ENCODE data around the gene TAF11. TPM values are rescaled to one million over a fixed set of nuclear protein-coding genes. Genes with fewer than 3 reads are reported as not detected.
"Not testable (repeated sequence)": the region's sequence is repeated elsewhere in the genome, so short reads cannot be mapped to it uniquely, and the experiment has no call there.

Gene TAF11
- total RNA-seq, 2 experiments from 2014 or later, result 38.5 to 39.3 TPM

- H3K27me3 Mint-ChIP-seq, result peaks cover 9% of the 10 kb centered on the region
- DNase-seq, result no peak
- no peaks in the 10 kb centered on the region for H3K9me3 Mint-ChIP-seq
- no peak overlapping the region for H3K27ac Mint-ChIP-seq
- peaks cover 36% of the 10 kb centered on the region for H3K4me1 Mint-ChIP-seq
- no peak overlapping the region for H3K4me3 Mint-ChIP-seq
- peaks cover 7% of the 10 kb centered on the region for H3K36me3 Mint-ChIP-seq
Observed at GRCh38 chr6:34914358-34914757, 26.5 kb upstream of the TAF11 start.

GRCh38 chr6:34912715-34913464 is 25.0 kb upstream of the TAF11 start:
- H3K9me3 Mint-ChIP-seq, result no peaks in the 10 kb centered on the region
- peak overlapping the region; percentile 19 for H3K4me3 Mint-ChIP-seq
- peaks cover 9% of the 10 kb centered on the region for H3K27me3 Mint-ChIP-seq
- H3K4me1 Mint-ChIP-seq, result peaks cover 39% of the 10 kb centered on the region
- H3K36me3 Mint-ChIP-seq, result peaks cover 3% of the 10 kb centered on the region
- H3K27ac Mint-ChIP-seq, result peak overlapping the region; percentile 43
- DNase-seq, result peak; percentile 49

- H3K27ac Mint-ChIP-seq, result no peak overlapping the region
- peaks cover 37% of the 10 kb centered on the region for H3K4me1 Mint-ChIP-seq
- no peaks in the 10 kb centered on the region for H3K9me3 Mint-ChIP-seq
- H3K4me3 Mint-ChIP-seq, result no peak overlapping the region
- peaks cover 9% of the 10 kb centered on the region for H3K27me3 Mint-ChIP-seq
- no peak for DNase-seq
- no peaks in the 10 kb centered on the region for H3K36me3 Mint-ChIP-seq
Observed at GRCh38 chr6:34911822-34912221, 24.0 kb upstream of the TAF11 start.

- peaks cover 9% of the 10 kb centered on the region for H3K27me3 Mint-ChIP-seq
- no peak overlapping the region for H3K27ac Mint-ChIP-seq
- no peaks in the 10 kb centered on the region for H3K9me3 Mint-ChIP-seq
- peaks cover 4% of the 10 kb centered on the region for H3K36me3 Mint-ChIP-seq
- no peak for DNase-seq
- H3K4me1 Mint-ChIP-seq, result peaks cover 51% of the 10 kb centered on the region
- no peak overlapping the region for H3K4me3 Mint-ChIP-seq
Observed at GRCh38 chr6:34909320-34909883, 21.6 kb upstream of the TAF11 start.

- no peak overlapping the region for H3K4me3 Mint-ChIP-seq
- no peak overlapping the region for H3K27ac Mint-ChIP-seq
- H3K27me3 Mint-ChIP-seq, result peaks cover 9% of the 10 kb centered on the region
- peaks cover 5% of the 10 kb centered on the region for H3K36me3 Mint-ChIP-seq
- H3K9me3 Mint-ChIP-seq, result no peaks in the 10 kb centered on the region
- no peak for DNase-seq
- H3K4me1 Mint-ChIP-seq, result peaks cover 42% of the 10 kb centered on the region
Observed at GRCh38 chr6:34908194-34908593, 20.4 kb upstream of the TAF11 start.

- peaks cover 5% of the 10 kb centered on the region for H3K36me3 Mint-ChIP-seq
- H3K4me1 Mint-ChIP-seq, result peaks cover 30% of the 10 kb centered on the region
- H3K4me3 Mint-ChIP-seq, result no peak overlapping the region
- no peak for DNase-seq
- peaks cover 9% of the 10 kb centered on the region for H3K27me3 Mint-ChIP-seq
- no peak overlapping the region for H3K27ac Mint-ChIP-seq
- H3K9me3 Mint-ChIP-seq, result no peaks in the 10 kb centered on the region
Observed at GRCh38 chr6:34906826-34907225, 19.0 kb upstream of the TAF11 start.

- no peak overlapping the region for H3K4me3 Mint-ChIP-seq
- no peak for DNase-seq
- H3K36me3 Mint-ChIP-seq, result peaks cover 5% of the 10 kb centered on the region
- H3K9me3 Mint-ChIP-seq, result no peaks in the 10 kb centered on the region
- H3K27ac Mint-ChIP-seq, result no peak overlapping the region
- peaks cover 21% of the 10 kb centered on the region for H3K4me1 Mint-ChIP-seq
- peaks cover 5% of the 10 kb centered on the region for H3K27me3 Mint-ChIP-seq
Observed at GRCh38 chr6:34904990-34905613, 17.3 kb upstream of the TAF11 start.

- DNase-seq, result no peak
- Mint-ChIP-seq H3K4me1 (peaks cover 18% of the 10 kb centered on the region), H3K27me3 (no peaks in the 10 kb centered on the region), H3K4me3 (no peak overlapping the region), H3K9me3 (no peaks in the 10 kb centered on the region), H3K36me3 (peaks cover 5% of the 10 kb centered on the region), H3K27ac (no peak overlapping the region)
Observed at GRCh38 chr6:34901930-34902329, 14.1 kb upstream of the TAF11 start.

GRCh38 chr6:34900321-34901031 is 12.6 kb upstream of the TAF11 start:
- Mint-ChIP-seq H3K27me3 (no peaks in the 10 kb centered on the region), H3K9me3 (no peaks in the 10 kb centered on the region), H3K27ac (no peak overlapping the region), H3K4me3 (no peak overlapping the region), H3K36me3 (peaks cover 5% of the 10 kb centered on the region), H3K4me1 (peaks cover 10% of the 10 kb centered on the region)
- DNase-seq, result no peak

GRCh38 chr6:34899748-34900147 is 11.9 kb upstream of the TAF11 start:
- H3K27ac Mint-ChIP-seq, H3K9me3 Mint-ChIP-seq, H3K4me1 Mint-ChIP-seq, H3K4me3 Mint-ChIP-seq, DNase-seq, H3K27me3 Mint-ChIP-seq, H3K36me3 Mint-ChIP-seq: not testable (repeated sequence)

GRCh38 chr6:34897716-34898115 is 9.9 kb upstream of the TAF11 start:
- Mint-ChIP-seq H3K27me3 (no peaks in the 10 kb centered on the region), H3K27ac (no peak overlapping the region), H3K9me3 (no peaks in the 10 kb centered on the region), H3K4me1 (peaks cover 11% of the 10 kb centered on the region), H3K36me3 (no peaks in the 10 kb centered on the region), H3K4me3 (no peak overlapping the region)
- DNase-seq, result no peak

GRCh38 chr6:34897130-34897529 is 9.3 kb upstream of the TAF11 start:
- Mint-ChIP-seq H3K27me3 (no peaks in the 10 kb centered on the region), H3K27ac (no peak overlapping the region), H3K4me1 (peaks cover 11% of the 10 kb centered on the region), H3K4me3 (no peak overlapping the region), H3K36me3 (no peaks in the 10 kb centered on the region), H3K9me3 (no peaks in the 10 kb centered on the region)
- DNase-seq, result no peak

- Mint-ChIP-seq H3K4me1 (peaks cover 26% of the 10 kb centered on the region), H3K4me3 (no peak overlapping the region), H3K36me3 (no peaks in the 10 kb centered on the region), H3K9me3 (no peaks in the 10 kb centered on the region), H3K27ac (no peak overlapping the region), H3K27me3 (no peaks in the 10 kb centered on the region)
- DNase-seq, result no peak
Observed at GRCh38 chr6:34894693-34895092, 6.9 kb upstream of the TAF11 start.

- Mint-ChIP-seq H3K4me3 (no peak overlapping the region), H3K4me1 (peaks cover 31% of the 10 kb centered on the region), H3K36me3 (peaks cover 4% of the 10 kb centered on the region), H3K27me3 (no peaks in the 10 kb centered on the region), H3K27ac (no peak overlapping the region), H3K9me3 (no peaks in the 10 kb centered on the region)
- DNase-seq, result no peak
Observed at GRCh38 chr6:34891296-34891695, 3.5 kb upstream of the TAF11 start.

GRCh38 chr6:34890533-34890925 is 2.7 kb upstream of the TAF11 start:
- no peak for DNase-seq
- Mint-ChIP-seq H3K9me3 (no peaks in the 10 kb centered on the region), H3K4me1 (peaks cover 36% of the 10 kb centered on the region), H3K27me3 (no peaks in the 10 kb centered on the region), H3K4me3 (peak overlapping the region; percentile 100), H3K36me3 (peaks cover 6% of the 10 kb centered on the region), H3K27ac (no peak overlapping the region)

Data from activated naive CD8-positive, alpha-beta T cell treated with anti-CD3 and anti-CD28 coated beads for 36 hours (primary cell).